ENCODE data around the gene PTPRA. TPM values are rescaled to one million over a fixed set of nuclear protein-coding genes. Genes with fewer than 3 reads are reported as not detected.
"Not testable (repeated sequence)": the region's sequence is repeated elsewhere in the genome, so short reads cannot be mapped to it uniquely, and the experiment has no call there.

The PTPRA gene
- total and polyA plus RNA-seq, 4 donors, result 8.7 to 24.3 (median 15.7) TPM

DNA sequence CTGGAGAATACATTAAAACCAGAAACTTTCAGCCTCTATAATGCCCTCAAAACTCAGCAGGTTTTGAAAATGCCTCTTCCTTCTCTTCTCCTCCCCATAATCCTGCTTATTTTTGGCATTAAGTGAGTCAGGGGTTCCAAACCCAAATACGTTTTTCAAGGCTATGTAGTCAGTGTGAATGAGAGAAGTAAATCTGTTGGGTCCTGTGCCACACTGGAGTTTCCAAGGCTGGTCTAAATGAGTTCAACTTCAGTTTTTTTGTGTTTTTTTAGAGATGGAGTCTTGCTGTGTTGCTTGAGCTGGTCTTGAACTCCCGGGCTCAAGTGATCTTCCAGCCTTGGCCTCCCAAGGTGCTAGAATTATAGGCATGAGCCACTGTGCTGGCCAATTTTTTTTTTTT is 20.9 kb downstream of the PTPRA start:
- Histone ChIP-seq H3K36me3 (ENCODE audit: control insufficient read depth in 4 of 4, insufficient read depth in 3 of 4, low read depth in 1 of 4, low read length in 3 of 4) (no peaks in the 10 kb centered on the region), H3K4me1 (ENCODE audit: control insufficient read depth in 4 of 4, insufficient read depth in 4 of 4, low read length in 3 of 4) (peaks cover 0 to 6% (median under 1%) of the 10 kb centered on the region in 4 donors), H3K27me3 (ENCODE audit: control insufficient read depth in 4 of 4, insufficient read depth in 4 of 4, low read length in 3 of 4) (no peaks in the 10 kb centered on the region), H3K9ac (ENCODE audit: low read depth in 1 of 2, low read length in 2 of 2) (no peak overlapping the region), H3K4me3 (ENCODE audit: low read depth in 1 of 3, low read length in 3 of 3) (no peak overlapping the region), H3K9me3 (ENCODE audit: control insufficient read depth in 4 of 4, low read length in 3 of 4) (peaks cover 0 to 2% (median 0%) of the 10 kb centered on the region in 4 donors), H3K27ac (ENCODE audit: low read depth in 1 of 2, low read length in 2 of 2) (no peak overlapping the region)
- 95% methylated on average over 2 of the region's 2 CpGs for WGBS
- TF ChIP-seq YY1 (IDR thresholded peaks at IDR 0.05) (no peak), NR2F2 (IDR thresholded peaks at IDR 0.05) (no peak), HNF4A (conservative IDR thresholded peaks at IDR 0.05) (no peak), FOXA2 (IDR thresholded peaks at IDR 0.05) (no peak), GABPA (IDR thresholded peaks at IDR 0.05 in 1 of 2, conservative IDR thresholded peaks at IDR 0.05 in 1 of 2) (no peak), SP1 (IDR thresholded peaks at IDR 0.05) (no peak), RXRA (IDR thresholded peaks at IDR 0.05) (no peak)
- TF ChIP-seq, protein P1, sequence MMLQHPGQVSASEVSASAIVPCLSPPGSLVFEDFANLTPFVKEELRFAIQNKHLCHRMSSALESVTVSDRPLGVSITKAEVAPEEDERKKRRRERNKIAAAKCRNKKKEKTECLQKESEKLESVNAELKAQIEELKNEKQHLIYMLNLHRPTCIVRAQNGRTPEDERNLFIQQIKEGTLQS (IDR thresholded peaks at IDR 0.05), result no peak
- TF ChIP-seq, protein P2, sequence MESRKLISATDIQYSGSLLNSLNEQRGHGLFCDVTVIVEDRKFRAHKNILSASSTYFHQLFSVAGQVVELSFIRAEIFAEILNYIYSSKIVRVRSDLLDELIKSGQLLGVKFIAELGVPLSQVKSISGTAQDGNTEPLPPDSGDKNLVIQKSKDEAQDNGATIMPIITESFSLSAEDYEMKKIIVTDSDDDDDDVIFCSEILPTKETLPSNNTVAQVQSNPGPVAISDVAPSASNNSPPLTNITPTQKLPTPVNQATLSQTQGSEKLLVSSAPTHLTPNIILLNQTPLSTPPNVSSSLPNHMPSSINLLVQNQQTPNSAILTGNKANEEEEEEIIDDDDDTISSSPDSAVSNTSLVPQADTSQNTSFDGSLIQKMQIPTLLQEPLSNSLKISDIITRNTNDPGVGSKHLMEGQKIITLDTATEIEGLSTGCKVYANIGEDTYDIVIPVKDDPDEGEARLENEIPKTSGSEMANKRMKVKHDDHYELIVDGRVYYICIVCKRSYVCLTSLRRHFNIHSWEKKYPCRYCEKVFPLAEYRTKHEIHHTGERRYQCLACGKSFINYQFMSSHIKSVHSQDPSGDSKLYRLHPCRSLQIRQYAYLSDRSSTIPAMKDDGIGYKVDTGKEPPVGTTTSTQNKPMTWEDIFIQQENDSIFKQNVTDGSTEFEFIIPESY (IDR thresholded peaks at IDR 0.05), result no peak
- no peak for DNase-seq (ENCODE audit: low spot score)

DNA sequence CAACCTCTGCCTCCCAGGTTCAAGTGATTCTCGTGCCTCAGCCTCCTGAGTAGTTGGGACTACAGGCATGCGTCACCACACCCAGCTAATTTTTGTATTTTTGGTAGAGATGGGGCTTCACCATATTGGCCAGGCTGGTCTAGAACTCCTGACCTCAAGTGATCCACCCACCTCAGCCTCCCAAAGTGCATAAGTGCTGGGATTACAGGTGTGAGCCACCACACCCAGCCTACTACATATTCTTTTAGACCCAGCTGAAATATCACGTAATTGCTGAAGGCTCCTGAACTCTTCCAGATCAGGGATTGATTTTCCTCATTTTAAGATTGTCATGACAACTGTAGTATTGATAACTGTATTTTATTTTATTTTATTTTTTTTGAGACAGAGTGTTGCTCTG is 21.9 kb downstream of the PTPRA start:
- DNase-seq (ENCODE audit: low spot score); H3K27me3 ChIP-seq (ENCODE audit: control insufficient read depth in 4 of 4, insufficient read depth in 4 of 4, low read length in 3 of 4); H3K27ac ChIP-seq (ENCODE audit: low read depth in 1 of 2, low read length in 2 of 2); H3K4me3 ChIP-seq (ENCODE audit: low read depth in 1 of 3, low read length in 3 of 3); H3K36me3 ChIP-seq (ENCODE audit: control insufficient read depth in 4 of 4, insufficient read depth in 3 of 4, low read depth in 1 of 4, low read length in 3 of 4); H3K9ac ChIP-seq (ENCODE audit: low read depth in 1 of 2, low read length in 2 of 2); H3K4me1 ChIP-seq (ENCODE audit: control insufficient read depth in 4 of 4, insufficient read depth in 4 of 4, low read length in 3 of 4); H3K9me3 ChIP-seq (ENCODE audit: control insufficient read depth in 4 of 4, low read length in 3 of 4): not testable (repeated sequence)
- over 99% methylated on average over 3 of the region's 3 CpGs for WGBS

DNA sequence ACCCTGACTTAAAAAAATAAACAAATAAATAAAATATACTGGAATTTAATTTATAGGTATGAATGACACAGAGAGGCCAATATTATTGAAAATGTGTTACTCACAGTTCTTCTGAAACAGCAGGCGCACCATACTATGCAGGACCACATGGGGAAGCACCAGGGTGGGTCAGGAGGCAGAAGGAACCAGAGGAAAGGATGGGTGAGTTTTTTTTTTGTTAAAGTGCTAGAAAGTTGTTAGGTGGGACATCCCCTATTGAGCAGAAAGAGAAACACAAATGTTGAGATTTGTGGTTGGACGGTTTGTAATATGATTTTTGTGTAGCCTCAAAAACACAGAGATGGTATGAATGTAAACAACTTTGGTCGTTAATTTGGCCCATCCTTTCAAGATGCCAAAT is 26.0 kb downstream of the PTPRA start:
- WGBS, result 90% methylated on average over 3 of the region's 3 CpGs
- Histone ChIP-seq H3K4me3 (ENCODE audit: low read depth in 1 of 3, low read length in 3 of 3) (no peak overlapping the region), H3K4me1 (ENCODE audit: control insufficient read depth in 4 of 4, insufficient read depth in 4 of 4, low read length in 3 of 4) (no peaks in the 10 kb centered on the region), H3K36me3 (ENCODE audit: control insufficient read depth in 4 of 4, insufficient read depth in 3 of 4, low read depth in 1 of 4, low read length in 3 of 4) (no peaks in the 10 kb centered on the region), H3K27me3 (ENCODE audit: control insufficient read depth in 4 of 4, insufficient read depth in 4 of 4, low read length in 3 of 4) (no peaks in the 10 kb centered on the region), H3K27ac (ENCODE audit: low read depth in 1 of 2, low read length in 2 of 2) (no peak overlapping the region), H3K9ac (ENCODE audit: low read depth in 1 of 2, low read length in 2 of 2) (no peak overlapping the region), H3K9me3 (ENCODE audit: control insufficient read depth in 4 of 4, low read length in 3 of 4) (peaks cover 0 to 2% (median 0%) of the 10 kb centered on the region in 4 donors)
- no peak for DNase-seq (ENCODE audit: low spot score)
- TF ChIP-seq, protein P1 (IDR thresholded peaks at IDR 0.05), result no peak
- TF ChIP-seq YY1 (IDR thresholded peaks at IDR 0.05), result no peak
- no peak for TF ChIP-seq EGR1 (IDR thresholded peaks at IDR 0.05; ENCODE audit: low read depth in 2 of 2)
- TF ChIP-seq JUND (IDR thresholded peaks at IDR 0.05), result no peak
- TF ChIP-seq RAD21 (IDR thresholded peaks at IDR 0.05), result no peak
- TF ChIP-seq GABPA (IDR thresholded peaks at IDR 0.05 in 1 of 2, conservative IDR thresholded peaks at IDR 0.05 in 1 of 2), result no peak
- TF ChIP-seq FOXA1 (IDR thresholded peaks at IDR 0.05), result no peak
- TF ChIP-seq, protein P2 (IDR thresholded peaks at IDR 0.05), result no peak
- TF ChIP-seq HNF4A (conservative IDR thresholded peaks at IDR 0.05), result no peak
- TF ChIP-seq, protein P3, sequence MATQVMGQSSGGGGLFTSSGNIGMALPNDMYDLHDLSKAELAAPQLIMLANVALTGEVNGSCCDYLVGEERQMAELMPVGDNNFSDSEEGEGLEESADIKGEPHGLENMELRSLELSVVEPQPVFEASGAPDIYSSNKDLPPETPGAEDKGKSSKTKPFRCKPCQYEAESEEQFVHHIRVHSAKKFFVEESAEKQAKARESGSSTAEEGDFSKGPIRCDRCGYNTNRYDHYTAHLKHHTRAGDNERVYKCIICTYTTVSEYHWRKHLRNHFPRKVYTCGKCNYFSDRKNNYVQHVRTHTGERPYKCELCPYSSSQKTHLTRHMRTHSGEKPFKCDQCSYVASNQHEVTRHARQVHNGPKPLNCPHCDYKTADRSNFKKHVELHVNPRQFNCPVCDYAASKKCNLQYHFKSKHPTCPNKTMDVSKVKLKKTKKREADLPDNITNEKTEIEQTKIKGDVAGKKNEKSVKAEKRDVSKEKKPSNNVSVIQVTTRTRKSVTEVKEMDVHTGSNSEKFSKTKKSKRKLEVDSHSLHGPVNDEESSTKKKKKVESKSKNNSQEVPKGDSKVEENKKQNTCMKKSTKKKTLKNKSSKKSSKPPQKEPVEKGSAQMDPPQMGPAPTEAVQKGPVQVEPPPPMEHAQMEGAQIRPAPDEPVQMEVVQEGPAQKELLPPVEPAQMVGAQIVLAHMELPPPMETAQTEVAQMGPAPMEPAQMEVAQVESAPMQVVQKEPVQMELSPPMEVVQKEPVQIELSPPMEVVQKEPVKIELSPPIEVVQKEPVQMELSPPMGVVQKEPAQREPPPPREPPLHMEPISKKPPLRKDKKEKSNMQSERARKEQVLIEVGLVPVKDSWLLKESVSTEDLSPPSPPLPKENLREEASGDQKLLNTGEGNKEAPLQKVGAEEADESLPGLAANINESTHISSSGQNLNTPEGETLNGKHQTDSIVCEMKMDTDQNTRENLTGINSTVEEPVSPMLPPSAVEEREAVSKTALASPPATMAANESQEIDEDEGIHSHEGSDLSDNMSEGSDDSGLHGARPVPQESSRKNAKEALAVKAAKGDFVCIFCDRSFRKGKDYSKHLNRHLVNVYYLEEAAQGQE (IDR thresholded peaks at IDR 0.05), result no peak
- TF ChIP-seq, protein P4, sequence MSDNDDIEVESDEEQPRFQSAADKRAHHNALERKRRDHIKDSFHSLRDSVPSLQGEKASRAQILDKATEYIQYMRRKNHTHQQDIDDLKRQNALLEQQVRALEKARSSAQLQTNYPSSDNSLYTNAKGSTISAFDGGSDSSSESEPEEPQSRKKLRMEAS (IDR thresholded peaks at IDR 0.05), result no peak
- no peak for TF ChIP-seq RXRA (IDR thresholded peaks at IDR 0.05)
- no peak for TF ChIP-seq FOXA2 (IDR thresholded peaks at IDR 0.05)
- TF ChIP-seq, protein P5, sequence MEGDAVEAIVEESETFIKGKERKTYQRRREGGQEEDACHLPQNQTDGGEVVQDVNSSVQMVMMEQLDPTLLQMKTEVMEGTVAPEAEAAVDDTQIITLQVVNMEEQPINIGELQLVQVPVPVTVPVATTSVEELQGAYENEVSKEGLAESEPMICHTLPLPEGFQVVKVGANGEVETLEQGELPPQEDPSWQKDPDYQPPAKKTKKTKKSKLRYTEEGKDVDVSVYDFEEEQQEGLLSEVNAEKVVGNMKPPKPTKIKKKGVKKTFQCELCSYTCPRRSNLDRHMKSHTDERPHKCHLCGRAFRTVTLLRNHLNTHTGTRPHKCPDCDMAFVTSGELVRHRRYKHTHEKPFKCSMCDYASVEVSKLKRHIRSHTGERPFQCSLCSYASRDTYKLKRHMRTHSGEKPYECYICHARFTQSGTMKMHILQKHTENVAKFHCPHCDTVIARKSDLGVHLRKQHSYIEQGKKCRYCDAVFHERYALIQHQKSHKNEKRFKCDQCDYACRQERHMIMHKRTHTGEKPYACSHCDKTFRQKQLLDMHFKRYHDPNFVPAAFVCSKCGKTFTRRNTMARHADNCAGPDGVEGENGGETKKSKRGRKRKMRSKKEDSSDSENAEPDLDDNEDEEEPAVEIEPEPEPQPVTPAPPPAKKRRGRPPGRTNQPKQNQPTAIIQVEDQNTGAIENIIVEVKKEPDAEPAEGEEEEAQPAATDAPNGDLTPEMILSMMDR (IDR thresholded peaks at IDR 0.05; ENCODE audit: low read depth, low read length, missing input control), result no peak
- TF ChIP-seq SP1 (IDR thresholded peaks at IDR 0.05), result no peak
- TF ChIP-seq TAF1 (conservative IDR thresholded peaks at IDR 0.05), result no peak
- TF ChIP-seq NR2F2 (IDR thresholded peaks at IDR 0.05), result no peak
